DOHH2 (cell line): ENCODE data around the gene IGFBP1.

Source experiments
- H3F3A ChIP-seq: fragments of 200-600 bp; sonication (generic), shearing (Covaris generic); 2 replicates; pipeline ENCODE4 v1.6.0; 2016; ENCODE audit warnings: antibody characterized with exemption, mild to moderate bottlenecking; ENCODE audit not compliant: control insufficient read depth, insufficient read depth
- H3K27ac ChIP-seq: fragments of 200-600 bp; sonication (generic); 2 replicates; pipeline ENCODE4 v1.5.1; 2014; ENCODE audit warnings: low read depth, mild to moderate bottlenecking, low read length, moderate library complexity
- H3K27me3 ChIP-seq: fragments of 200-600 bp; sonication (generic); 2 replicates; pipeline ENCODE4 v1.6.1; 2014; ENCODE audit warnings: mild to moderate bottlenecking, low read length, mixed read lengths; ENCODE audit not compliant: control insufficient read depth
- H3K36me3 ChIP-seq: fragments of 200-600 bp; sonication (generic); 2 replicates; pipeline ENCODE4 v1.6.1; 2014; ENCODE audit warnings: mild to moderate bottlenecking, low read length, moderate library complexity, mixed read lengths; ENCODE audit not compliant: control insufficient read depth
- H3K4me1 ChIP-seq: fragments of 200-600 bp; sonication (generic); 2 replicates; pipeline ENCODE4 v1.6.1; 2014; ENCODE audit warnings: mild to moderate bottlenecking, low read length, mixed read lengths; ENCODE audit not compliant: control insufficient read depth
- H3K4me2 ChIP-seq: fragments of 200-600 bp; sonication (generic); 2 replicates; pipeline ENCODE4 v1.6.0; 2014; ENCODE audit warnings: mild to moderate bottlenecking, low read length, moderate library complexity
- H3K4me3 ChIP-seq: fragments of 200-600 bp; sonication (generic); 2 replicates; pipeline ENCODE4 v1.5.1; 2014; ENCODE audit warnings: mild to moderate bottlenecking, low read length, mixed read lengths
- H3K79me2 ChIP-seq: fragments of 200-600 bp; sonication (generic); 2 replicates; pipeline ENCODE4 v1.6.1; 2014; ENCODE audit warnings: mild to moderate bottlenecking, low read length, mixed read lengths; ENCODE audit not compliant: control insufficient read depth
- H3K9me2 ChIP-seq: fragments of 200-600 bp; sonication (generic); replicated peaks from 2 replicates; pipeline ENCODE4 v1.6.1; 2014; ENCODE audit warnings: mild to moderate bottlenecking, low read length, mixed read lengths; ENCODE audit not compliant: control insufficient read depth
- H3K9me3 ChIP-seq: fragments of 200-600 bp; sonication (generic); 2 replicates; pipeline ENCODE4 v1.6.1; 2014; ENCODE audit warnings: antibody characterized with exemption, low read length, mixed read lengths; ENCODE audit not compliant: control insufficient read depth, insufficient read depth
- H4K20me1 ChIP-seq: fragments of 200-600 bp; sonication (generic); 2 replicates; pipeline ENCODE4 v1.6.0; 2014; ENCODE audit warnings: low read depth, mild to moderate bottlenecking, antibody characterized with exemption, low read length, moderate library complexity; ENCODE audit not compliant: control insufficient read depth, insufficient read depth
- CTCF ChIP-seq: fragments of 200-600 bp; sonication (generic); IDR thresholded peaks from one replicate; pipeline ENCODE4 v1.5.1; 2014; ENCODE audit warnings: antibody characterized with exemption, mild to moderate bottlenecking, low read depth, low read length; ENCODE audit not compliant: poor library complexity, severe bottlenecking
- EZH2phosphoT487 ChIP-seq: fragments of 200-600 bp; sonication (generic); IDR thresholded peaks from 2 replicates; pipeline ENCODE4 v1.6.1; 2017; ENCODE audit warnings: borderline replicate concordance, mild to moderate bottlenecking, antibody characterized with exemption, low read length, moderate library complexity, mixed read lengths

The IGFBP1 gene

GRCh38 chr7:45873035-45873354 lies 15.3 kb upstream of the IGFBP1 start, which contains the start of gene CCDC201:
TSS of gene CCDC201 (minus strand) at chr7:45873082. CDS start at chr7:45873007, 75 bp downstream.
- H3K36me3 ChIP-seq, result no peaks in the 10 kb centered on the region
- H3K4me1 ChIP-seq, result no peaks in the 10 kb centered on the region
- H3K27ac ChIP-seq, result no peak within 1 kb of the TSS
- no peaks in the 10 kb centered on the region for H3K79me2 ChIP-seq
- H3K4me3 ChIP-seq, result no peak within 1 kb of the TSS
- H3K9me2 ChIP-seq, result no peaks in the 10 kb centered on the region
- TF ChIP-seq CTCF, result no peak
- no peak for TF ChIP-seq EZH2phosphoT487
- H3F3A ChIP-seq, result no peaks in the 10 kb centered on the region
- H3K27me3 ChIP-seq, result peaks cover 16% of the 10 kb centered on the region
- no peaks in the 10 kb centered on the region for H4K20me1 ChIP-seq
- H3K4me2 ChIP-seq, result no peak within 1 kb of the TSS
- no peaks in the 10 kb centered on the region for H3K9me3 ChIP-seq

GRCh38 chr7:45873355-45873754 lies 14.9 kb upstream of the IGFBP1 start:
- Histone ChIP-seq H3K79me2 (no peaks in the 10 kb centered on the region), H3K4me1 (no peaks in the 10 kb centered on the region), H3K9me3 (no peaks in the 10 kb centered on the region), H3K4me3 (no peak overlapping the region), H3K4me2 (no peak overlapping the region), H4K20me1 (no peaks in the 10 kb centered on the region), H3F3A (no peaks in the 10 kb centered on the region), H3K27me3 (peaks cover 14% of the 10 kb centered on the region), H3K27ac (no peak overlapping the region), H3K9me2 (no peaks in the 10 kb centered on the region), H3K36me3 (no peaks in the 10 kb centered on the region)
- TF ChIP-seq EZH2phosphoT487 (no peak), CTCF (no peak)

GRCh38 chr7:45874408-45875131 lies 13.7 kb upstream of the IGFBP1 start:
- peaks cover 12% of the 10 kb centered on the region for H3K27me3 ChIP-seq
- no peaks in the 10 kb centered on the region for H3K9me2 ChIP-seq
- no peaks in the 10 kb centered on the region for H4K20me1 ChIP-seq
- H3K27ac ChIP-seq, result no peak overlapping the region
- no peaks in the 10 kb centered on the region for H3K9me3 ChIP-seq
- no peaks in the 10 kb centered on the region for H3F3A ChIP-seq
- no peak overlapping the region for H3K4me2 ChIP-seq
- no peak overlapping the region for H3K4me3 ChIP-seq
- no peaks in the 10 kb centered on the region for H3K4me1 ChIP-seq
- no peaks in the 10 kb centered on the region for H3K79me2 ChIP-seq
- TF ChIP-seq CTCF, result no peak
- no peak for TF ChIP-seq EZH2phosphoT487
- H3K36me3 ChIP-seq, result no peaks in the 10 kb centered on the region
